OCI-LY1 (cell line): ENCODE results near the gene UBAP2L.
A peak's percentile ranks its signal among the peaks of the same experiment; 100 is the strongest.

Experiments used
- H2AFZ ChIP-seq: fragments of 200-600 bp; sonication (generic), shearing (Covaris generic); 2 replicates; pipeline ENCODE4 v1.6.0; 2014; ENCODE audit warnings: antibody characterized with exemption, mild to moderate bottlenecking, low read length
- H3F3A ChIP-seq: fragments of 200-600 bp; sonication (generic), shearing (Covaris generic); 2 replicates; pipeline ENCODE4 v1.6.0; 2014; ENCODE audit warnings: mild to moderate bottlenecking, antibody characterized with exemption, low read length, moderate library complexity; ENCODE audit not compliant: insufficient read depth
- H3K27ac ChIP-seq: fragments of 200-600 bp; sonication (generic); 2 replicates; pipeline ENCODE4 v1.5.1; 2014; ENCODE audit warnings: low read length, mixed run types, mild to moderate bottlenecking, low read depth; ENCODE audit not compliant: poor library complexity, severe bottlenecking
- H3K27me3 ChIP-seq: fragments of 200-600 bp; sonication (generic); 2 replicates; pipeline ENCODE4 v1.6.0; 2014; ENCODE audit warnings: antibody characterized with exemption, mild to moderate bottlenecking, low read length, moderate library complexity; ENCODE audit not compliant: insufficient read depth
- H3K36me3 ChIP-seq: fragments of 200-600 bp; sonication (generic); 2 replicates; pipeline ENCODE4 v1.6.1; 2014; ENCODE audit warnings: mild to moderate bottlenecking, antibody characterized with exemption, low read length, moderate library complexity, mixed read lengths; ENCODE audit not compliant: insufficient read depth
- H3K4me1 ChIP-seq: fragments of 200-600 bp; sonication (generic); 2 replicates; pipeline ENCODE4 v1.5.1; 2014; ENCODE audit warnings: mild to moderate bottlenecking, low read length, moderate library complexity; ENCODE audit not compliant: insufficient read depth, severe bottlenecking
- H3K4me2 ChIP-seq: fragments of 200-600 bp; sonication (generic), shearing (Covaris generic); 2 replicates; pipeline ENCODE4 v1.6.1; 2014; ENCODE audit warnings: low read length
- H3K4me3 ChIP-seq: fragments of 200-600 bp; sonication (generic); 2 replicates; pipeline ENCODE4 v1.5.1; 2014; ENCODE audit warnings: low read length, low read depth, mild to moderate bottlenecking, mixed read lengths; ENCODE audit not compliant: poor library complexity, severe bottlenecking
- H3K79me2 ChIP-seq: fragments of 200-600 bp; shearing (Covaris generic); 2 replicates; pipeline ENCODE4 v1.6.1; 2016; ENCODE audit warnings: mixed run types, low read length, mixed read lengths; ENCODE audit not compliant: insufficient read depth
- H3K9ac ChIP-seq: fragments of 200-600 bp; sonication (generic), shearing (Covaris generic); 2 replicates; pipeline ENCODE4 v1.6.1; 2014; ENCODE audit warnings: mild to moderate bottlenecking, low read length, mixed read lengths
- H3K9me2 ChIP-seq: fragments of 200-600 bp; sonication (generic), shearing (Covaris generic); 2 replicates; pipeline ENCODE4 v1.6.1; 2014; ENCODE audit warnings: low read depth, mild to moderate bottlenecking, low read length, mixed read lengths
- H3K9me3 ChIP-seq: fragments of 200-600 bp; shearing (Covaris generic); 2 replicates; pipeline ENCODE4 v1.6.1; 2014; ENCODE audit warnings: low read length, mixed read lengths
- H4K20me1 ChIP-seq: fragments of 200-600 bp; sonication (generic), shearing (Covaris generic); 2 replicates; pipeline ENCODE4 v1.6.0; 2016; ENCODE audit warnings: mild to moderate bottlenecking, low read length; ENCODE audit not compliant: insufficient read depth
- CTCF ChIP-seq: fragments of 200-600 bp; sonication (generic), shearing (Covaris generic); IDR thresholded peaks from 2 replicates; pipeline ENCODE4 v1.5.1; 2017; ENCODE audit warnings: mild to moderate bottlenecking, antibody characterized with exemption, low read length, moderate library complexity, mixed read lengths
- EZH2 ChIP-seq: fragments of 200-600 bp; sonication (generic), shearing (Covaris generic); IDR thresholded peaks from 2 replicates; pipeline ENCODE4 v1.8.0; 2017; ENCODE audit warnings: borderline replicate concordance, mixed run types, mild to moderate bottlenecking, antibody characterized with exemption, low read length, moderate library complexity, mixed read lengths

UBAP2L gene

GRCh38 chr1:154220071-154220969 is at the start of gene UBAP2L:
UBAP2L (plus strand) TSS chr1:154220955; CDS start chr1:154225124, 4,169 bp downstream.
- no peaks in the 10 kb centered on the region for H3K27me3 ChIP-seq
- peak within 1 kb of the TSS; percentile 74 for H3K27ac ChIP-seq
- H3K79me2 ChIP-seq: peaks cover 73% of the 10 kb centered on the region
- H4K20me1 ChIP-seq: no peaks in the 10 kb centered on the region
- H3K36me3 ChIP-seq: peaks cover 64% of the 10 kb centered on the region
- H3K9me3 ChIP-seq: no peaks in the 10 kb centered on the region
- H3F3A ChIP-seq: no peaks in the 10 kb centered on the region
- H3K9ac ChIP-seq: peak within 1 kb of the TSS; percentile 97
- H3K9me2 ChIP-seq: no peaks in the 10 kb centered on the region
- no peak for TF ChIP-seq CTCF
- TF ChIP-seq EZH2: no peak
- H3K4me2 ChIP-seq: peak within 1 kb of the TSS; percentile 84
- peaks cover 46% of the 10 kb centered on the region for H3K4me1 ChIP-seq
- H3K4me3 ChIP-seq: peak within 1 kb of the TSS; percentile 91
- no peak within 1 kb of the TSS for H2AFZ ChIP-seq

- H4K20me1 ChIP-seq: no peaks in the 10 kb centered on the region
- no peaks in the 10 kb centered on the region for H3K4me1 ChIP-seq
- no peak overlapping the region for H3K9ac ChIP-seq
- H3K9me3 ChIP-seq: no peaks in the 10 kb centered on the region
- H3K4me3 ChIP-seq: no peak overlapping the region
- no peak overlapping the region for H3K4me2 ChIP-seq
- H3K79me2 ChIP-seq: peaks cover 7% of the 10 kb centered on the region
- no peaks in the 10 kb centered on the region for H3K27me3 ChIP-seq
- no peak overlapping the region for H3K27ac ChIP-seq
- TF ChIP-seq EZH2: no peak
- TF ChIP-seq CTCF: no peak
- H3F3A ChIP-seq: no peaks in the 10 kb centered on the region
- H3K36me3 ChIP-seq: peaks cover 89% of the 10 kb centered on the region
- H2AFZ ChIP-seq: no peak overlapping the region
- H3K9me2 ChIP-seq: no peaks in the 10 kb centered on the region
Observed at GRCh38 chr1:154171223-154171583, 49.6 kb upstream of the UBAP2L start.

GRCh38 chr1:154171880-154172279 is 48.9 kb upstream of the UBAP2L start:
- H3K9me3 ChIP-seq: no peaks in the 10 kb centered on the region
- H3K9ac ChIP-seq: no peak overlapping the region
- H3K4me2 ChIP-seq: no peak overlapping the region
- peaks cover 9% of the 10 kb centered on the region for H3K79me2 ChIP-seq
- no peak overlapping the region for H3K4me3 ChIP-seq
- H3K27ac ChIP-seq: no peak overlapping the region
- H3F3A ChIP-seq: no peaks in the 10 kb centered on the region
- no peaks in the 10 kb centered on the region for H3K27me3 ChIP-seq
- no peak overlapping the region for H2AFZ ChIP-seq
- H3K9me2 ChIP-seq: no peaks in the 10 kb centered on the region
- no peaks in the 10 kb centered on the region for H3K4me1 ChIP-seq
- no peak for TF ChIP-seq EZH2
- no peak for TF ChIP-seq CTCF
- H3K36me3 ChIP-seq: peaks cover 82% of the 10 kb centered on the region
- no peaks in the 10 kb centered on the region for H4K20me1 ChIP-seq
